HUES6 (cell line): ENCODE data around the gene SLC30A3.

Experiments used
- H3K27ac ChIP-seq: 2 replicates; pipeline ENCODE4 v1.7.0; 2013; ENCODE audit warnings: low read depth, mild to moderate bottlenecking, low read length, inconsistent platforms
- H3K27me3 ChIP-seq: 2 replicates; pipeline ENCODE4 v1.6.1; 2013; ENCODE audit warnings: low read length; ENCODE audit not compliant: control insufficient read depth, insufficient read depth
- H3K36me3 ChIP-seq: 2 replicates; pipeline ENCODE4 v1.6.1; 2013; ENCODE audit warnings: low read length; ENCODE audit not compliant: control insufficient read depth, insufficient read depth
- H3K4me1 ChIP-seq: 2 replicates; pipeline ENCODE4 v1.6.1; 2013; ENCODE audit warnings: low read length; ENCODE audit not compliant: control insufficient read depth, insufficient read depth
- H3K4me3 ChIP-seq: 2 replicates; pipeline ENCODE4 v1.5.1; 2013; ENCODE audit warnings: low read depth, low read length
- H3K9ac ChIP-seq: one replicate; pipeline ENCODE4 v1.6.1; 2013; ENCODE audit warnings: mild to moderate bottlenecking, low read length
- H3K9me3 ChIP-seq: 2 replicates; pipeline ENCODE4 v1.6.1; 2013; ENCODE audit warnings: low read depth, low read length; ENCODE audit not compliant: control insufficient read depth, insufficient read depth

SLC30A3 gene

GRCh38 chr2:27258051-27258450, 4.8 kb downstream of the SLC30A3 start:
- H3K9me3 ChIP-seq: no peaks in the 10 kb centered on the region
- H3K27me3 ChIP-seq: peaks cover 61% of the 10 kb centered on the region
- no peak overlapping the region for H3K4me3 ChIP-seq
- no peak overlapping the region for H3K27ac ChIP-seq
- H3K36me3 ChIP-seq: no peaks in the 10 kb centered on the region
- 0 out of 2 replicates have a peak, but pooled peaks cover 6% of the 10 kb centered on the region for H3K4me1 ChIP-seq
- H3K9ac ChIP-seq: no peak overlapping the region

GRCh38 chr2:27256855-27257454, 5.9 kb downstream of the SLC30A3 start:
- no peaks in the 10 kb centered on the region for H3K9me3 ChIP-seq
- H3K36me3 ChIP-seq: no peaks in the 10 kb centered on the region
- H3K9ac ChIP-seq: no peak overlapping the region
- peaks cover 50% of the 10 kb centered on the region for H3K27me3 ChIP-seq
- H3K27ac ChIP-seq: no peak overlapping the region
- no peak overlapping the region for H3K4me3 ChIP-seq
- 0 out of 2 replicates have a peak, but pooled peaks cover 6% of the 10 kb centered on the region for H3K4me1 ChIP-seq

- Histone ChIP-seq H3K9ac (no peak overlapping the region), H3K9me3 (no peaks in the 10 kb centered on the region), H3K4me3 (no peak overlapping the region), H3K27me3 (peaks cover 43% of the 10 kb centered on the region), H3K27ac (no peak overlapping the region), H3K4me1 (peaks cover 5% of the 10 kb centered on the region), H3K36me3 (no peaks in the 10 kb centered on the region)
These were observed 7.2 kb downstream of the SLC30A3 start for GRCh38 chr2:27255660-27256059.

- H3K27me3 ChIP-seq: peaks cover 38% of the 10 kb centered on the region
- no peak overlapping the region for H3K4me3 ChIP-seq
These were observed 7.7 kb downstream of the SLC30A3 start for GRCh38 chr2:27255187-27255586.

GRCh38 chr2:27251766-27252165, 11.1 kb downstream of the SLC30A3 start:
- Histone ChIP-seq H3K9me3 (no peaks in the 10 kb centered on the region), H3K27ac (no peak overlapping the region), H3K9ac (no peak overlapping the region), H3K4me1 (peaks cover 9% of the 10 kb centered on the region), H3K27me3 (peaks cover 12% of the 10 kb centered on the region), H3K36me3 (no peaks in the 10 kb centered on the region), H3K4me3 (no peak overlapping the region)

More at GRCh38 chr2:27255187-27255586, 7.7 kb downstream of the SLC30A3 start:
- no peak overlapping the region for H3K9ac ChIP-seq
- no peaks in the 10 kb centered on the region for H3K36me3 ChIP-seq
- H3K9me3 ChIP-seq: no peaks in the 10 kb centered on the region
- H3K27ac ChIP-seq: no peak overlapping the region
- H3K4me1 ChIP-seq: peaks cover 9% of the 10 kb centered on the region

GRCh38 chr2:27250652-27251379, 12.0 kb downstream of the SLC30A3 start:
- peak overlapping the region; percentile 37 for H3K4me3 ChIP-seq
- H3K27ac ChIP-seq: no peak overlapping the region
- H3K9ac ChIP-seq: peak overlapping the region; percentile 29
- H3K4me1 ChIP-seq: peaks cover 9% of the 10 kb centered on the region
- H3K9me3 ChIP-seq: no peaks in the 10 kb centered on the region
- H3K36me3 ChIP-seq: no peaks in the 10 kb centered on the region
- H3K27me3 ChIP-seq: peaks cover 5% of the 10 kb centered on the region

GRCh38 chr2:27249891-27250651, 12.8 kb downstream of the SLC30A3 start:
- Histone ChIP-seq H3K9me3 (no peaks in the 10 kb centered on the region), H3K27ac (no peak overlapping the region), H3K4me1 (peaks cover 9% of the 10 kb centered on the region), H3K4me3 (peak overlapping the region; percentile 37), H3K36me3 (peaks cover 3% of the 10 kb centered on the region; the same call in 1 of the 2 replicates), H3K9ac (peak overlapping the region; percentile 29), H3K27me3 (peaks cover 5% of the 10 kb centered on the region)

- Histone ChIP-seq H3K9me3 (no peaks in the 10 kb centered on the region), H3K4me3 (no peak overlapping the region), H3K9ac (no peak overlapping the region), H3K4me1 (peaks cover 9% of the 10 kb centered on the region), H3K27me3 (peaks cover 5% of the 10 kb centered on the region), H3K36me3 (peaks cover 9% of the 10 kb centered on the region), H3K27ac (no peak overlapping the region)
These were observed 13.5 kb downstream of the SLC30A3 start for GRCh38 chr2:27249159-27249890.

- peaks cover 23% of the 10 kb centered on the region for H3K36me3 ChIP-seq
- no peak overlapping the region for H3K9ac ChIP-seq
- H3K27ac ChIP-seq: no peak overlapping the region
- peaks cover 5% of the 10 kb centered on the region for H3K27me3 ChIP-seq
- peaks cover 9% of the 10 kb centered on the region for H3K4me1 ChIP-seq
- H3K4me3 ChIP-seq: no peak overlapping the region
- H3K9me3 ChIP-seq: no peaks in the 10 kb centered on the region
These were observed 15.0 kb downstream of the SLC30A3 start for GRCh38 chr2:27247893-27248292.

GRCh38 chr2:27245626-27246025, 17.2 kb downstream of the SLC30A3 start:
- peaks cover 46% of the 10 kb centered on the region for H3K36me3 ChIP-seq
- no peaks in the 10 kb centered on the region for H3K9me3 ChIP-seq

More at GRCh38 chr2:27245626-27246025, 17.2 kb downstream of the SLC30A3 start:
- Histone ChIP-seq H3K27ac (no peak overlapping the region), H3K27me3 (no peaks in the 10 kb centered on the region), H3K9ac (no peak overlapping the region), H3K4me1 (peaks cover 4% of the 10 kb centered on the region), H3K4me3 (no peak overlapping the region)
